Heart left ventricle (tissue), 13 donors: Measurements from ENCODE around the gene PRKAA1.

Experiments used
- POLR2A ChIP-seq, 2 donors: fragments of 450-650 bp; IDR thresholded peaks; one replicate each; pipeline ENCODE4 v1.6.1; 2017; ENCODE audit warnings: antibody characterized with exemption in 2 of 2, mild to moderate bottlenecking in 2 of 2, moderate library complexity in 2 of 2
- TF ChIP-seq, protein P1 (sequence below), 12 donors: fragments of 200-600 bp; sonication (generic) in 4 of 12; IDR thresholded peaks; one replicate each; pipeline versions ENCODE4 v1.5.0 to v1.8.0; 2018 to 2022; ENCODE audit warnings: antibody characterized with exemption in 12 of 12, mild to moderate bottlenecking in 5 of 12
- donor health status: ischemic (EF 13 %, LVEDD 7.1; RV severe dilation, severe dysfunction).
- donor health status: DM: no; HTN: yes; CAD: no.
- donor health status: DM: no; HTN: no; CAD: no.
- donor health status: ischemic (EF 25% LVEDD 6.9; RV normal size, moderate dysfunction).
- donor health status: ischemic (EF 25% LVEDD 5.7; RV mildly dilated, moderate dysfunction).
- donor health status: ischemic (EF 35%, LVEDD 5.7; RV mildly dilated, moderate dysfunction).
- donor health status: nonischemic (EF 11% LVEDD 7.7; RV severe dilation, severe dysfunction).
- donor health status: DM: yes; HTN: yes; CAD: no.
- donor health status: PGD.
- donor health status: ischemic (EF 29% LVEDD 5.4; RV normal size, mild dysfunction).
- donor health status: nonischemic (EF 23%, LVEDD 6.1; RV moderate dilation, normal function).

DNA sequence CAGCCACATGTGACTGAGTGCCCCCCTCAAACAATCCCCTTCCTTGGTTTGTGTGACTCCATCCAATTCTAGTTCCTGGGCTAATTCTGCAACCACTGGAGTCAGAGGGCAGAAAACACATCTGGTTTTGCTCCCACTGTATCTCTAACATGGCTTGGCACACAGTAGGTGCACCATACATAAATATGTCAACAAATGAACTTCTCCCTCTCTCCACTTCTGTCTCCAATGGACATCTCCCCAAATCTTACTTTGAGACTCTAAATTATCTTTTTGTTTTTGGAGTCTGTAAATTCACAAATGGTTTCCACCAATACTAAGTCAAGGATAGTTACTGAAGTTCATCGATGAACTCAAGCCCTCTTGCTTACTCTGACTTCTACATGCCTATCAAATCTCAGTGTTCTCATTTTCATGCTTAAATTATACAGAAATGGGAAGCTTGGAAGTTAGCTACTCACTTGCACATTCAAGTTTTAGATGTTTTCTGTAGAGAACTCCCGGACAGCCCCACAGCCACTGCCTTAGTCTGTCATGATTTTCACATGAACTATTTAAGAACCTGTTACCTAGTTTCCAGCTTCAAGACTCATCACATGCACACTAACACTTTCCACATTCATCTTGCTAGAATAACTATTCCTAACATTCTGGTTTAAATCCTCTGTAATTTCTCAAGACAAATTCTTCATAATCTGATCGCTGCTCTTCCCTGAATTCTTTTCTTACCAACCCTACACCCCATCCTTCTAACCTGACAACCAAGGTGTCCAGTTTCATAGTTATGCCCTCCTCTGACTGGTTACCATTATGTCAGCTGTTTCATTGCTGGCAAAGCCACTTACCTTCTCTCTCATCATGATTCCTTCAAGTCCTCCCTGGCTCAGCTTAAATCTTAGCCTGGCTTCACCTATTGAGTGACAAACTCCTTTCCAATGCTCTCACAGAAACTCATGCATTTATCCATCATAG lies 30.8 kb upstream of the PRKAA1 start:
- TF ChIP-seq, protein P1, sequence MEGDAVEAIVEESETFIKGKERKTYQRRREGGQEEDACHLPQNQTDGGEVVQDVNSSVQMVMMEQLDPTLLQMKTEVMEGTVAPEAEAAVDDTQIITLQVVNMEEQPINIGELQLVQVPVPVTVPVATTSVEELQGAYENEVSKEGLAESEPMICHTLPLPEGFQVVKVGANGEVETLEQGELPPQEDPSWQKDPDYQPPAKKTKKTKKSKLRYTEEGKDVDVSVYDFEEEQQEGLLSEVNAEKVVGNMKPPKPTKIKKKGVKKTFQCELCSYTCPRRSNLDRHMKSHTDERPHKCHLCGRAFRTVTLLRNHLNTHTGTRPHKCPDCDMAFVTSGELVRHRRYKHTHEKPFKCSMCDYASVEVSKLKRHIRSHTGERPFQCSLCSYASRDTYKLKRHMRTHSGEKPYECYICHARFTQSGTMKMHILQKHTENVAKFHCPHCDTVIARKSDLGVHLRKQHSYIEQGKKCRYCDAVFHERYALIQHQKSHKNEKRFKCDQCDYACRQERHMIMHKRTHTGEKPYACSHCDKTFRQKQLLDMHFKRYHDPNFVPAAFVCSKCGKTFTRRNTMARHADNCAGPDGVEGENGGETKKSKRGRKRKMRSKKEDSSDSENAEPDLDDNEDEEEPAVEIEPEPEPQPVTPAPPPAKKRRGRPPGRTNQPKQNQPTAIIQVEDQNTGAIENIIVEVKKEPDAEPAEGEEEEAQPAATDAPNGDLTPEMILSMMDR (IDR thresholded peaks at IDR 0.05): no peak
- no peak for TF ChIP-seq POLR2A (IDR thresholded peaks at IDR 0.05)
